Esophagus muscularis mucosa (tissue), 4 donors: ENCODE results near the gene ECPAS. TPM values are rescaled to one million over a fixed set of nuclear protein-coding genes. Genes with fewer than 3 reads are reported as not detected.

Experiments
- DNase-seq: peaks from one replicate; pipeline ENCODE4 v3.0.0-alpha.2; 2017; ENCODE audit errors: extremely low spot score
- H3K27ac ChIP-seq, 4 donors: fragments of 200-600 bp; sonication (generic); replicated peaks in 1 of 4; 1 replicate in 3 of 4; 2 replicates in 1 of 4; pipeline ENCODE4 v1.5.1; 2016 to 2019; ENCODE audit warnings: mild to moderate bottlenecking in 1 of 4
- H3K27me3 ChIP-seq, 4 donors: fragments of 200-600 bp; sonication (generic); one replicate each; pipeline versions ENCODE4 v1.5.1 to v1.6.0; 2016 to 2019
- H3K36me3 ChIP-seq, 4 donors: fragments of 200-600 bp; sonication (generic); one replicate each; pipeline ENCODE4 v1.5.1; 2016 to 2019
- H3K4me1 ChIP-seq, 4 donors: fragments of 200-600 bp; sonication (generic); one replicate each; pipeline ENCODE4 v1.5.1; 2016 to 2019
- H3K4me3 ChIP-seq, 4 donors: fragments of 200-600 bp; sonication (generic); 1 replicate in 2 of 4; 2 replicates in 2 of 4; pipeline ENCODE4 v1.5.1; 2016 to 2019; ENCODE audit warnings: mild to moderate bottlenecking in 4 of 4, moderate library complexity in 1 of 4
- H3K9me3 ChIP-seq, 4 donors: fragments of 200-600 bp; sonication (generic); 1 replicate in 3 of 4; 2 replicates in 1 of 4; pipeline ENCODE4 v1.5.1; 2016 to 2019
- CTCF ChIP-seq, 3 experiments: fragments of 200-600 bp in 2 of 3; fragments of 450-650 bp in 1 of 3; sonication (generic) in 2 of 3; IDR thresholded peaks; one replicate each; pipeline ENCODE4 v1.5.1; 2017 to 2019; ENCODE audit warnings: antibody characterized with exemption in 3 of 3, mild to moderate bottlenecking in 2 of 3, moderate library complexity in 1 of 3
- EP300 ChIP-seq: sonication (generic); formaldehyde crosslinking; IDR thresholded peaks from one replicate; pipeline ENCODE4 v1.6.1; 2017; ENCODE audit warnings: antibody characterized with exemption
- POLR2A ChIP-seq: fragments of 450-650 bp; IDR thresholded peaks from one replicate; pipeline ENCODE4 v1.6.1; 2017; ENCODE audit warnings: antibody characterized with exemption, moderate library complexity, mild to moderate bottlenecking, low read depth
- POLR2AphosphoS5 ChIP-seq, 2 donors: sonication (generic); formaldehyde crosslinking; IDR thresholded peaks; one replicate each; pipeline ENCODE4 v1.6.1; 2017; ENCODE audit warnings: antibody characterized with exemption in 2 of 2
- WGBS: methylation state at CpG from one replicate; pipeline ENCODE4 v1.1.5; 2018; 5-methylcytosine and 5-hydroxymethylcytosine counted together
- intact Hi-C: fragments of 100-400 bp; cut with DNase I; formaldehyde crosslinking; loops from one replicate; pipeline ENCODE4 v1.15.1; 2023
- small RNA-seq, 3 donors: library from RNA; depleted of rRNA; stranded (forward); fragments of <200 nt; gene quantifications; one replicate each; pipeline ENCODE3, GENCODE V24; 2016
- total RNA-seq, 4 donors: library from RNA; depleted of rRNA; stranded (reverse); fragments of >200 nt; gene quantifications; one replicate each; pipeline versions ENCODE4 v1.1.0 to v1.2.1, GENCODE V29; 2016

The ECPAS gene
- total RNA-seq, 4 donors from 2014 or later, result 72.9 to 89.3 (median 80.6) TPM

DNA sequence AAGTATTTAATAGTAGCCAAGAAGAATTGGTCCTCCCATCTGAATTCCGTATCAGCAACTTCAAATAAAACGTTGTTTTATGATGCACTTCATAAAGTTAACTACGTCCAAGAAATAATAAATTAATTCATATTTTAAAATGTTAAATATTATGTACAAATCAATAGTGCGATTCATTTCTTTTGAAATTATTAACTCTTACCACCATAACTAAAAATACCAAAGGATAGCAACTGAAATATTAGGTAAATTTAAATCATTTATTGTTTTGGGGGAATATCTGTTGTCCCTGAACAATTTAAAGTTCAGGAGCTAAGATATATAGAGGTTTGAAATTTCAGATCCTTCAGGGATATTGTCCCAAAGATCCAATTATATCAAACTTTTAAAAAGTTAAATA, 154.1 kb downstream of the ECPAS start, which contains the start of gene OR2K2:
Gene OR2K2, minus strand, starts transcription at position 101 of the 400 bp plus-strand sequence. CDS start 1,791 bp downstream, outside the sequence.
- Histone ChIP-seq H3K4me3 (no peak within 1 kb of the TSS), H3K36me3 (no peaks in the 10 kb centered on the region), H3K27me3 (no peaks in the 10 kb centered on the region), H3K9me3 (no peaks in the 10 kb centered on the region), H3K4me1 (no peaks in the 10 kb centered on the region), H3K27ac (no peak within 1 kb of the TSS)
- WGBS, result 89% methylated on average over 4 of the region's 4 CpGs
- no peak for DNase-seq
- intact Hi-C loops, result no loop called here
- TF ChIP-seq POLR2A (no peak), CTCF (IDR thresholded peaks at IDR 0.05) (no peak), EP300 (no peak), POLR2AphosphoS5 (IDR thresholded peaks at IDR 0.05) (no peak)

DNA sequence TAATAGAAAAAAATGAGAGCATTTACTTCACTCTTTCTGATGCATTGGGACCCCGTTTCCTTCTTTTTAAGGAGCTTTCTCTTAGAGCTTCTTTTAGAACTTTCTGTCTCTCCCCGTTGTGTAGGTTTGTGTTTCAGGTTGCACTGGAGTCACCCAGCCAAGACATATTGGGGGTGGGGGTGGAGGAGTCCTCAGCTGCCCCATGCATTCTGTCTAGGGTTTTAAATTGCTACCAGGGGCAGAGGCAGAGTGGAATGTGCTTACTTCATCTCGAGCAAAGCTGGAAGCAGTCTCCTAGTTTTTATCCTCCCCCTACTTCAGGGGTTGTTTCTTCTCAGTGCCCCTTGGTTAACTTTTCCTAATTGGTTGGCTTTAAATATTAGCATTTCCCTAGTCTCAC, 163.6 kb downstream of the ECPAS start:
- WGBS, result 58% methylated on average over 3 of the region's 3 CpGs
- Histone ChIP-seq H3K27me3 (no peaks in the 10 kb centered on the region), H3K36me3 (no peaks in the 10 kb centered on the region), H3K9me3 (no peaks in the 10 kb centered on the region), H3K27ac (no peak overlapping the region), H3K4me3 (no peak overlapping the region), H3K4me1 (no peaks in the 10 kb centered on the region)
- TF ChIP-seq EP300 (no peak), POLR2A (no peak), CTCF (IDR thresholded peaks at IDR 0.05) (no peak), POLR2AphosphoS5 (IDR thresholded peaks at IDR 0.05) (no peak)
- no peak for DNase-seq
- intact Hi-C loops, result no loop called here

- TF ChIP-seq POLR2A (no peak), POLR2AphosphoS5 (IDR thresholded peaks at IDR 0.05) (no peak), CTCF (IDR thresholded peaks at IDR 0.05) (no peak), EP300 (no peak)
- no peaks in the 10 kb centered on the region for H3K36me3 ChIP-seq
- no peak for DNase-seq
- H3K9me3 ChIP-seq, result no peaks in the 10 kb centered on the region
- WGBS, result 64% methylated on average over 3 of the region's 3 CpGs
- intact Hi-C loops, result no loop called here
- H3K4me1 ChIP-seq, result no peaks in the 10 kb centered on the region
- no peaks in the 10 kb centered on the region for H3K27me3 ChIP-seq
- no peak overlapping the region for H3K27ac ChIP-seq
- H3K4me3 ChIP-seq, result no peak overlapping the region
Measured at GRCh38 chr9:111316796-111317195, 167.4 kb downstream of the ECPAS start.

Small RNA genes lying within 50 kb of the gene (small RNA-seq; reads per million reads assigned to genes)
- 0 reads per million in 3 donors for gene RNA5SP294

Other genes starting within 250 kb of the ECPAS start
- not detected for gene OR2K2, start 154.2 kb downstream of the ECPAS start, total RNA-seq
- 10 to 100 TPM; 11.0 to 15.0 (median 14.5) TPM for gene ZNF483, start 40.8 kb upstream of the ECPAS start, total RNA-seq
- 10 to 100 TPM; 18.5 to 43.5 (median 35.9) TPM for gene PTGR1, start 115.3 kb upstream of the ECPAS start, total RNA-seq
- 10 to 100 TPM in 1 of 4 donors, 1 to 10 TPM in 3; 8.8 to 12.0 (median 9.5) TPM for gene DNAJC25, start 147.0 kb upstream of the ECPAS start, total RNA-seq
- 10 to 100 TPM; 28.4 to 94.3 (median 66.1) TPM for gene GNG10, start 177.2 kb upstream of the ECPAS start, total RNA-seq